Neural progenitor cell (in vitro differentiated cells): ENCODE data around the gene FHL3. TPM values are rescaled to one million over a fixed set of nuclear protein-coding genes. Genes with fewer than 3 reads are reported as not detected.

Experiments used
- DNase-seq: peaks from one replicate; pipeline ENCODE4 v3.0.0-alpha.2; 2016; ENCODE audit warnings: low spot score
- H2AFZ ChIP-seq: fragments of 200-600 bp; sonication (generic); replicated peaks from 2 replicates; pipeline ENCODE4 v1.6.1; 2016; ENCODE audit warnings: antibody characterized with exemption
- H3F3A ChIP-seq: fragments of 200-600 bp; sonication (generic); 2 replicates; pipeline ENCODE4 v1.6.1; 2016; ENCODE audit warnings: antibody characterized with exemption, low read depth
- H3K27ac ChIP-seq: fragments of 200-600 bp; sonication (generic); 2 replicates; pipeline ENCODE4 v1.5.1; 2016; ENCODE audit warnings: mild to moderate bottlenecking
- H3K27me3 ChIP-seq: fragments of 200-600 bp; sonication (generic); 2 replicates; pipeline ENCODE4 v1.6.1; 2016; ENCODE audit warnings: mild to moderate bottlenecking, moderate library complexity
- H3K36me3 ChIP-seq: fragments of 200-600 bp; sonication (generic); 2 replicates; pipeline ENCODE4 v1.5.1; 2016
- H3K4me1 ChIP-seq: fragments of 200-600 bp; sonication (generic); 2 replicates; pipeline ENCODE4 v1.6.1; 2016; ENCODE audit warnings: mixed run types
- H3K4me2 ChIP-seq: fragments of 200-600 bp; sonication (generic); 2 replicates; pipeline ENCODE4 v1.6.1; 2016
- H3K4me3 ChIP-seq: fragments of 200-600 bp; sonication (generic); 2 replicates; pipeline ENCODE4 v1.5.1; 2016
- H3K79me2 ChIP-seq: fragments of 200-600 bp; sonication (generic); 2 replicates; pipeline ENCODE4 v1.6.1; 2016; ENCODE audit warnings: low read depth
- H3K9ac ChIP-seq: fragments of 200-600 bp; sonication (generic); 2 replicates; pipeline ENCODE4 v1.6.1; 2016
- H3K9me3 ChIP-seq: fragments of 200-600 bp; sonication (generic); 2 replicates; pipeline ENCODE4 v1.5.1; 2016; ENCODE audit warnings: low read depth
- H4K20me1 ChIP-seq: fragments of 200-600 bp; sonication (generic); 2 replicates; pipeline ENCODE4 v1.6.1; 2016; ENCODE audit warnings: low read depth
- H3K27ac Mint-ChIP-seq: 3 replicates; pipeline ENCODE4 v1.8.0; 2021; ENCODE audit warnings: mixed read lengths
- H3K27me3 Mint-ChIP-seq: 2 replicates; pipeline ENCODE4 v1.8.0; 2022; ENCODE audit warnings: low read depth, mild to moderate bottlenecking, inconsistent platforms, moderate library complexity, mixed read lengths; ENCODE audit not compliant: insufficient read depth
- H3K36me3 Mint-ChIP-seq: 3 replicates; pipeline ENCODE4 v1.8.0; 2021; ENCODE audit warnings: mixed read lengths
- H3K4me1 Mint-ChIP-seq: 3 replicates; pipeline ENCODE4 v1.8.0; 2021; ENCODE audit warnings: mixed read lengths
- H3K4me3 Mint-ChIP-seq: 3 replicates; pipeline ENCODE4 v1.8.0; 2021; ENCODE audit warnings: mild to moderate bottlenecking, moderate library complexity, mixed read lengths
- H3K9me3 Mint-ChIP-seq: 3 replicates; pipeline ENCODE4 v1.8.0; 2020; ENCODE audit warnings: mixed read lengths
- CTCF ChIP-seq: fragments of 200-600 bp; sonication (generic); IDR thresholded peaks from 2 replicates; pipeline ENCODE4 v1.5.1; 2017; ENCODE audit warnings: antibody characterized with exemption, mild to moderate bottlenecking
- EZH2 ChIP-seq: fragments of 200-600 bp; sonication (generic); IDR thresholded peaks from 2 replicates; pipeline ENCODE4 v1.6.1; 2017; ENCODE audit warnings: antibody characterized with exemption, mild to moderate bottlenecking, moderate library complexity
- EZH2phosphoT487 ChIP-seq: fragments of 200-600 bp; sonication (generic); IDR thresholded peaks from 2 replicates; pipeline ENCODE4 v1.6.1; 2017; ENCODE audit warnings: antibody characterized with exemption
- total RNA-seq: library from RNA; depleted of rRNA; stranded (reverse); fragments of >200 nt; gene quantifications from 2 replicates; pipeline ENCODE4 v1.2.3, GENCODE V29; 2015; ENCODE audit warnings: low replicate concordance

Gene FHL3
- total RNA-seq, 1 donor from 2014 or later = 8.1 TPM

- H3K79me2 ChIP-seq = peaks cover 34% of the 10 kb centered on the region
- Mint-ChIP-seq H3K27ac (peak overlapping the region; percentile 96), H3K4me1 (peaks cover 52% of the 10 kb centered on the region), H3K36me3 (peaks cover 6% of the 10 kb centered on the region), H3K4me3 (peak overlapping the region; percentile 44), H3K27me3 (peaks cover 2% of the 10 kb centered on the region), H3K9me3 (no peaks in the 10 kb centered on the region)
- no peak overlapping the region for H2AFZ ChIP-seq
- H3F3A ChIP-seq = peaks cover 6% of the 10 kb centered on the region
- peak overlapping the region; percentile 70 for H3K27ac ChIP-seq
- DNase-seq = peak; percentile 56
- H3K4me1 ChIP-seq = peaks cover 38% of the 10 kb centered on the region
- H3K4me2 ChIP-seq = peak overlapping the region; percentile 61
- no peaks in the 10 kb centered on the region for H3K27me3 ChIP-seq
- H4K20me1 ChIP-seq = peaks cover 11% of the 10 kb centered on the region
- peak overlapping the region; percentile 21 for H3K9ac ChIP-seq
- TF ChIP-seq CTCF (no peak), EZH2phosphoT487 (no peak), EZH2 (no peak)
- no peak overlapping the region for H3K4me3 ChIP-seq
- no peaks in the 10 kb centered on the region for H3K36me3 ChIP-seq
- no peaks in the 10 kb centered on the region for H3K9me3 ChIP-seq
Observed at GRCh38 chr1:38000529-38001455, 4.5 kb downstream of the FHL3 start.

GRCh38 chr1:38000233-38000528, 5.1 kb downstream of the FHL3 start:
- H3K4me1 Mint-ChIP-seq = peaks cover 50% of the 10 kb centered on the region
- no peaks in the 10 kb centered on the region for H3K27me3 ChIP-seq

GRCh38 chr1:37999430-38000232, 5.7 kb downstream of the FHL3 start:
- Histone ChIP-seq H3K4me1 (peaks cover 36% of the 10 kb centered on the region), H4K20me1 (peaks cover 8% of the 10 kb centered on the region), H3K4me3 (no peak overlapping the region), H3K9me3 (no peaks in the 10 kb centered on the region), H2AFZ (no peak overlapping the region), H3F3A (peaks cover 13% of the 10 kb centered on the region), H3K79me2 (peaks cover 31% of the 10 kb centered on the region), H3K27me3 (no peaks in the 10 kb centered on the region), H3K9ac (peak overlapping the region; percentile 21), H3K4me2 (peak overlapping the region; percentile 61), H3K36me3 (no peaks in the 10 kb centered on the region), H3K27ac (peak overlapping the region; percentile 70)
- TF ChIP-seq EZH2phosphoT487 (no peak), EZH2 (no peak), CTCF (no peak)
- peaks cover 50% of the 10 kb centered on the region for H3K4me1 Mint-ChIP-seq
- DNase-seq = peak; percentile 39
- peak overlapping the region; percentile 71 for H3K4me3 Mint-ChIP-seq
- H3K36me3 Mint-ChIP-seq = peaks cover 13% of the 10 kb centered on the region
- H3K9me3 Mint-ChIP-seq = no peaks in the 10 kb centered on the region
- H3K27me3 Mint-ChIP-seq = peaks cover 4% of the 10 kb centered on the region
- H3K27ac Mint-ChIP-seq = peak overlapping the region; percentile 96

More at GRCh38 chr1:38000233-38000528, 5.1 kb downstream of the FHL3 start:
- peaks cover 11% of the 10 kb centered on the region for H4K20me1 ChIP-seq
- DNase-seq = no peak
- no peak overlapping the region for H3K4me3 ChIP-seq
- no peaks in the 10 kb centered on the region for H3K36me3 ChIP-seq
- peak overlapping the region; percentile 21 for H3K9ac ChIP-seq
- H3K79me2 ChIP-seq = peaks cover 34% of the 10 kb centered on the region
- peaks cover 36% of the 10 kb centered on the region for H3K4me1 ChIP-seq
- peak overlapping the region; percentile 96 for H3K27ac Mint-ChIP-seq
- no peak for TF ChIP-seq EZH2
- TF ChIP-seq EZH2phosphoT487 = no peak
- TF ChIP-seq CTCF = no peak
- H3K27me3 Mint-ChIP-seq = peaks cover 2% of the 10 kb centered on the region
- H3K9me3 Mint-ChIP-seq = no peaks in the 10 kb centered on the region
- H3K36me3 Mint-ChIP-seq = peaks cover 9% of the 10 kb centered on the region
- H3K4me3 Mint-ChIP-seq = peak overlapping the region; percentile 44
- H3K27ac ChIP-seq = peak overlapping the region; percentile 70
- no peaks in the 10 kb centered on the region for H3K9me3 ChIP-seq
- peaks cover 8% of the 10 kb centered on the region for H3F3A ChIP-seq
- H2AFZ ChIP-seq = no peak overlapping the region
- H3K4me2 ChIP-seq = peak overlapping the region; percentile 61
